Measurements from ENCODE around the gene EFR3B.
"Not testable (repeated sequence)": the region's sequence is repeated elsewhere in the genome, so short reads cannot be mapped to it uniquely, and the experiment has no call there.

Gene EFR3B

DNA sequence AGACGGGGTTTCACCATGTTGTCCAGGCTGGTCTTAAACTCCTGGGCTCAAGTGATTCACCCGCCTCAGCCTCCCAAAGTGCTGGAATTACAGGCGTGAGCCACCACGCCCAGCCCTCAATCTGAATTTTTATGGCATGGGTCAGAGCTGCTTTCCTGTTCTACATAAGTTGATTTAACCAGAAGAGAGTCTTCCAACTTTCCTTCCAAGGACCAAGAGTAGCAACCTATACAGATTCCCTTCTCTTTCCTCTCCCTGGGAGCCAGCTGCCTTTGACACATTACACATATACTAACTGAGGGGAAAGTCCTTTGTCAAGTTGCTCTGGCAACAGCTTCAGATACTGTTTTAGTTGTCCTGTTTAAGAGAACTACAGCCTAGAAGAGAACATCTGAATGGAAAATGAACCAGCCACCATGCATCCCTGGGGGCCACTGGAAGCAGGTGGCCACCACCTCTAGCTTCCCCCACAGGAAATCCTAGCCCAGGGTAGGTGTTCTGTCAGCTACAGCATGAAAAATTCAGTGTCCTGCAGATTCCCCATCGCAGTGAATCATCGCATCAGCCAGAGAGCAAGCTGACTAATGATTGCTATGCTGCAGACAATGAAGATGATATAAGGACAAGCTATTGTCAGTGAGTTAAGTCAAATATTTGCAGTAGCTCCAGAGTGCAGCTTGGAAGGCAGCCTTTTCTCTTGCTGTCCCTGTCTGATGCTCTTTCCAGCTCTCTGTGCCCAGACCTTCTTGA, 63.6 kb downstream of the EFR3B start:
- peak; percentile 44 for DNase-seq (ENCODE audit: low spot score)

DNA sequence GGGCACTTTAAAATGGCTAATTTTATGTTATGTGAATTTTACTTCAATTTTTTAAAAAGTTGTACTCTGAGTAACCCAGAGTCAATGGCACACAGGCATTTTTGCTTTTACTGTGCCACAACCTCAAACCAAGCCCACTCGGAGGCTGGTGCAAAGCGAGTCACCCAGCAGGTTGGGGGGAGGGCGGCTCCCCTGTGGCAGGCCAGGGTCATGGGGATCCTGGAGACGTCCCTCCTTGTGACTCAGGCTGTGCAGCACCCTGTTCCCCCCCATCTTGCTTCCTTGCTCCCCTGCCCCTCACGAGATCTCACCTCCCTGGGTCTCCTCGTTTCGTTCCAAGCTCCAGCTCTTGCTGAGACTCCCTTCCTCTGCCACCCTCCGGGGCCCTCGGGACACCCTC, 67.9 kb downstream of the EFR3B start:
- DNase-seq (ENCODE audit: low spot score), result no peak

DNA sequence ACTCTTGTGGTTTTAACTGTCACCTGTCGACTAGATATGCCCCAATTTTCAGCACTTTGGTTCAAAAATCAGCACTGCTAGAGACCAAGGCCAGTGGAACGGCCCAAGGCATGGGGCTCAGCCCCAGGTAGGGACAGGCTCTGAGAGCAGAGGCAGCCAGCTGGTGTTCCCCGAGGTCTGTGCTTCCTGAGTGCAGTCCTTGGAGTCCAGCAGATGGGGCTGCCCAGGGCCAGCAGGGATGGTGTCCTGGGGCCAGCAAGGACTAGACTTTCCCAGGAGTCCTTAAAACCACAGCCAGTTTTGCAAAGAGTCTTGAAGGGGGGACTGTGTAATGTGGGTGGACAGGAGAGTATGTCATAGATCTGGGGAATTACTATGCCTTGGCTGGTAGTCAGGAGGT, 70.2 kb downstream of the EFR3B start:
- DNase-seq (ENCODE audit: low spot score), result no peak

DNA sequence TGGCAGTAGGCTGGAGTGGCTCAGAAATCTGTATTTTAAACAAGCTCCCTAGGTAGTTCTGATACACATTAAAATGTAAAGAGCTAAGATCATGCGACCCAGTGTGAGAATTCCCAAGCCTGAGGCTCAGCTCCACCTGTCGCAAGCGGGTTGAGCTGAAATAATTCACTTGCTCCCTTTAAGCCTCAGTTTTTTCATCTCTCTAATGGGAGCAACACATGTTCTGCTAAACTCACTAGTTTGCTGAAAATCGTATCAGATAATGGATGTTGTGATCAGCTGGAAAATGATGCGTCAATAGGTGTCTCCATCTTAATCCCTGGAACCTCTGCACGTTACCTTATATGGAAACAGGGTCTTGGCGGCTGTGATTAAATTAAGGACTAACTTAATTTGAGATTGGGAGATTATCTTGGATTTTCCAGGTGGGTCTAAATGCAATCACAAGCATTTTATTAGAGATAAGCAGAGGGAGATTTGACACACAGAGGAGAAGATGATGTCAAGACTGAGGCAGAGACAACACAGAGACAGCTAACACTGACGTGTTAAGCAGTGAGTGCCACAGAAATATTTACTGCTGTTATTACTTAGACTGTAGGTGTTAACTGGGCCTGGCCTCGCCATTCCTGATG, 73.5 kb downstream of the EFR3B start:
- no peak for DNase-seq (ENCODE audit: low spot score)

DNA sequence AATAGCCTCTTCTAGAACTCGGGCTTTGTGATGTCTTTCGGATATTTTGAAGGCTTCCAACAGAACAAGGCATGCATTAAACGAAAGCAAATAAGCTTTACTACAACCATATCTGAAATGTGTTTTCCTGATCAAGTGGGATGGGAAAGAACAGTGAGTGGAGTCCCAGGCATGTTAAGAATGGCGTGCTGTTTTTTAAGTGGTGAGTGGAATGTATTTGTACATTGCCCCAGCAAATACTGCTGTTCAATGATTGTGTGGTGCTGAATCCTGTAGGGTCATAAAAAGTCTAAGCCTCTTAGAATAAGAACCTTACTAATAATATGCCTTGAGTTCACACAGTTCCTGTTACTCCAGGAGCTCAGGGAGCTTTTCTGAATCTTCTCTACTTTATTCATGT, 74.0 kb downstream of the EFR3B start:
- DNase-seq (ENCODE audit: low spot score), result no peak

DNA sequence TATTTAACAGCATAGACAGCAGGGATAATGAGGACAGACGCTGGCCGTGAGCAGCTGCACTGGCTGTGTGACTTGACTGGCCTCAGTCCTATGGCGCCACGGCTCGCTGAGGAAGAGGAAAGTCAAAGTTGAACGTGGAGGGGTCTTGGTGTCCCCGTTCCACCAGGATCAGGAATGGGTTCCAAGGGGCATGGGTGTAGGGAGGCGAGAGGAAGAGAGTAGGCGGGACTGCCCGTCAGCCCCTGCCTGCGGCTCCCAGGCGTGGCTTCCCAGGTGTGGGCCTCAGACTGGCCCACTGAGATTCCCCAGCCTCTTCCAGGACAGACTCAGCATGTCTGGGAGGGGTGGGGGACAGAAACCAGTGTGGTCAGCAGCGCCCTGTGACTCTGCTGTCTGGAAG, 75.1 kb downstream of the EFR3B start:
- DNase-seq (ENCODE audit: low spot score), result no peak

DNA sequence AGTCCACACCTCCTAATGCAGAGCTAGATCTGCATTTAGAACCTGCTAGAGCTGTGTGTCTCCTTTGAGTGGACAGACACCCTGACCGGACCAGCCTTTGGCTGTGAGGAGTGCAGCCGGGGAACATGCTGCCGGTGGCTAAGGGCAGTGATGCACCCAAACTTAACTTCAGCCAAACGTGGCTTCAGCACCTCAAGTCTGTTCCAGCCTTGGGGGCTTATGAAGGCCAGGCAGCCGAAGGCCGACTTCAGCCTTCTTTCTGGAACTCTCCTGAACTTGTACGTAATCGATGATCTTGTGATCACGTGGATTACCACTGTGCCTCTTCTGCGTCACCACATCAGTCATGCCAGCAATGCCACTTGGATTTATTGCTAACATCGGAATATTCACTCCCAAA, 77.4 kb downstream of the EFR3B start:
- no peak for DNase-seq (ENCODE audit: low spot score)

DNA sequence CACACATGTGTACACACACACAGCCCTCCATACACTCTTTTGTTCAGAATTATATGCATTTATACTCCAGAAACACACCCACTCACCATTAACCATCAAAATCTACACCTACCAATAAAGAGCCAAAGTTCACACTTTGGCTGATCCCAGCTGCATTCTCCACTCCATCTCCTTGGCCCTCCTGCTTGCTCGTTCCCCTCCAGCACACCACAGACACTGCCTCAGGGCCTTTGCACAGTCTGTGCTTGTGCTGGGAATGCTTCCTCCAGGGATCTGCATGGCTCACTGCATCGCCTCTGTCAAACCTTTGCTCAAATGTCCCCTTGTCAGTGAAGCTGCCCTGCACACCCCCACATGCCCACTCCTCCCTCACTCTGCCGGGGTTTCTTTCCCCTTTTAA, 80.5 kb downstream of the EFR3B start:
- no peak for DNase-seq (ENCODE audit: low spot score)

DNA sequence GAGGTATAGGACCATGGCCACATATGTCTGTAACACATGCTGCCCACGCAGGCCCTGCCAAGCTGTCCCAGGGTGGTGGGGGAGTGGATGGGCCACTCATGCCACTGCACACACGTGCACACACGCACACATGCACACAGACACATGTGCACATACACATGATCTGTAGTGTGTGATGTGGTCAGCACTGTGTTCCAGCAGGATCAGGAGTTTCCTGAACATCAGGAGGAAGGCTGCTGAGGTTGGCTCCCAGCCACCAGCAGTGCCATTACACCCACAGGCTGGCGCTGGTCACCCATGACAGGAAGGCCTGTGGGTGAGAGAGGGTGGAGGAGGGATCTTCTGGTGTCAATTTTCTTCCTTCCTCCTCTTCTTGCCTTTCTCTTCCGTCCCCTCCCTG, 81.8 kb downstream of the EFR3B start:
- no peak for DNase-seq (ENCODE audit: low spot score)

DNA sequence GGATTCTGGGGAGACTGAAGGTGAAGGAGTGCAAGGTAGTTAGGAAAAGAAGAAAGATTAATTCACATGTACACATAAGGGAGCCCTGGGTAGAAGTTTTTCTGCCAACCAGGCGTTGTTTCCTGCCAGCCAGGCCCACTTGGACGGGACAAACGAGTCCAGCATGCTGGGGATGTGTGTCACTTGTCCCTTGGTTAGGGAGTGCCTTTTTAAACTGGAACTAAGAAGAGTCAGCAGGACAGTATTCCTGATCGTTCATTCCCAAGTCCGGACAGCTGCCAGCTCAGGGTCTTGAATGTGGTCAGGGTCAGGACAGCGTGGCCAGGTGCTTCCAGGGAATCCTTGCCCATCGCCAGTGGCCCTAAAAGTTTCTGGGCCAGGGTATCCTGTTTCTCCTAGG, 83.3 kb downstream of the EFR3B start:
- no peak for DNase-seq (ENCODE audit: low spot score)

DNA sequence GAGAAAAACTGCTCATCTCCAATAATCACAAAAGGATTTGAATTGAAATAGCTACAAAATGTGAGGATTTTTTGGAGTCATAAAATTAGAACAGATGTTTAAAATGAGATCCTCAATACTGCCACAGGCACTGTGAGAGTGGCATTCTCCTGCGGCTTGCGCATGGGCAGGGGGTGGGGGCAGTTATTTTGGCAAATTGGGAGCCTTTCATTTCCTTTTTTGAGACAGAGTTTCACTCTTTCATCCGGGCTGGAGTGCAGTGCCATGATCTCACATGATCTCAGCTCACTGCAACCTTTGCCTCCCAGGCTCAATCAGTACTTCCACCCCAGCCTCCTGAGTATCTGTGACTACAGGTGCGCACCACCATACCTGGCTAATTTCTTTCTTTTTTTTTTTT, 84.1 kb downstream of the EFR3B start:
- DNase-seq (ENCODE audit: low spot score), result no peak

DNA sequence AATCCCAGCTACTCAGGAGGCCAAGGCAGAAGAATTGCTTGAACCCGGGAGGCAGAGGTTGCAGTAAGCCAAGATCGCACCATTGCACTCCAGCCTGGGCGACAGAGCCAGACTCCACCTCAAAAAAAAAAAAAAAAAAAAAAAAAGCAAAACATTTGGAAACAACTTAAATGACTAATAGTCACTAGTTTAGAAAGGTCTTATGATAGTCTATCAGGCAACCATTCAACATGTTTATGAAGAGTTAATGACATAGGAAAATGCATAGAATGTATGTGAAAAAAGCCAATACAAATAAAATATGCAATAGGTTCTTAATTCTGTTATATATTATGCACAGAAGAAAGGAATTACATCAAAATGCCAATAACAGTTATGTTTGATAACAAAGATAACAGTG, 85.2 kb downstream of the EFR3B start:
- not testable (repeated sequence) for DNase-seq (ENCODE audit: low spot score)

DNA sequence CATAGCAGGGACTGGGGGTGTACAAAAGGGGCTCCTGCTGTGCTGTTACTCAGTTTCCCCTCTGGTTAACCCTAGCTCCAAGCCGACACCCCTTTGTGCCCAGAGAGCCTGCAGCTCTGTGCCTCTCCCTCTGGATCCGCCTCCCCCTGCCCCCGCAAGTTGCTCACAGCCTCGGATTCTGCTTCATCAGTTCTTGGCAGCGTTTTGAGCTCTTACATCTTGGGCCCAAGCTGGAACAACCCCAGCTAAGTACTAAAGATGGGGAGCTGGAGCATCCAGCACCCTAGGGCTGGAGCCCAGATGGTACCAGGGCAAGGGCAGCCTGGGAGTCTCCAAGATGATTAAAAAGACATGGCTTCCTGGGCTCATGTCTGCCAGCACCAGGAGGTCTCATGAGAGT, 85.8 kb downstream of the EFR3B start:
- no peak for DNase-seq (ENCODE audit: low spot score)

DNA sequence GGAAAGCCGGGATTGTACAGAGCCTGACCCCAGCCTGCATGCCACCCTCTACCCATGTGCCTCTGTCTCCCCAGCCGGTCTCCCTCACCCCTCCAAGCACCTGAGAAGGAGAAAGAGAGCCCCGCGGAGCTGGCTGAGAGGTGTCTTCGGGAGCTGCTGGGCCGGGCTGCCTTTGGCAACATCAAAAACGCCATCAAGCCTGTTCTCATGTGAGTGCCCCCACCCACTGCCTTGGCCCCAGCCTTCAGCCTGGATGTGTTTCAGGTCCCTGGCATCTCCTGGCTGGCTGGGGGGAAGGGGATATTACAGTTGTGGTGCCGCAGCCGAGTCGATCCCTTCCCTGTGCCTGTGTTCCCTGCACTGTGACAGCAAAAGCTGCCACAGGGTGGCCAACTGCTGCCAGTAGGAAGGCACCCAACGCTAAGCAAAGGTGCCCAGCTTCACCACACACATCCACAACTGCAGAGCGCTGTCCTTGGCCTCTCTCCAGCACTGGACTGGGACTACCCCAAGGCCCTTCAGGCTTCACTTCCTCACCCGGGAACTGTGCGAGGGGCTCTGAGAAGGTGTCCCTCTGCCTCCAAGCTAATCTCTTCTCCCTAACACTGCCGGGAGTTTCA, 88.1 kb downstream of the EFR3B start:
- no peak for DNase-seq (ENCODE audit: low spot score)

DNA sequence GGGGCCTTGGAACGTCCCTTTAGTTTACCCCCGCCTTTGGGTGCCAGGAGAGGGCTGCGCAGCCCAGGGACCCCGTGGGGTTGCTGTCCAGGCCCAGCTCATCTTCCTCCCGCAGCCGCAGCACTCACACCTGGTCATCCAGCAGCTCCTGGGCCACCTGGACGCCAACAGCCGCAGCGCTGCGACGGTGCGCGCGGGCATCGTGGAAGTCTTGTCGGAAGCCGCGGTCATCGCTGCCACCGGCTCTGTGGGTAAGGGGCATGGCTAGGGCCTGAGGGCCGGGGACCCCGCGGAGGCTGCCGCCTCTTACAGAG, 89.3 kb downstream of the EFR3B start:
- no peak for DNase-seq (ENCODE audit: low spot score)

DNA sequence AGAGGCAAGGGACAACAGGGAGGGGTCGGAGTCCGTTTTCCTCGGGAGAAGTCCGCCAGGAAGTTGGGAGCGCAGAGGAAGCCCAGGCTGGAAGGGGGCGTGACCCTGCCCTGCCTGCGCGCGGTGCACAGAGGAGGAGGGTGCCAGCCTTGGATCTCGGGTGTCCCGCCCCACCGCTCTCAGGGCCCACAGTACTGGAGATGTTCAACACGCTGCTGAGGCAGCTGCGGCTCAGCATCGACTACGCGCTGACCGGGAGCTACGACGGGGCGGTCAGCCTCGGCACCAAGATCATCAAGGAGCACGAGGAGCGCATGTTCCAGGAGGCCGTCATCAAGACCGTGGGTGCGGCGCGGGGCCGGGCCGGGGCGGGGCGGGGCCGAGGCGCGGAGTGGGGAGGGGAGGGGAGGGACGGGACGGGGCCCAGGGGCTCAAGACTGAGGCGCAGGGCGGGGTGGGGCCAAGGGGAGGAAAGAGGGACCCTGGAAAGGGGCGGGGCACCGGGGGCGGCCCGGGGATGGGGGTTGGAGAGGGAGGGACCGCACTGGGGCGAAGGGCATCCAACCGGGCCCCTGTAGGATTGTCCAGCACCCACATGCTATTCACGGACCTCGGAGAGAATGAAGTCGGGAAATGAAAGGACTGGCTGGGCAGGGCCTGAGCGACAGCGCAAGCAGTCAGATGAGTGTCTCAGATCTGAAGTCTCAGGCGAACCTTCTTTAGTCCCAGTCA, 89.9 kb downstream of the EFR3B start:
- no peak for DNase-seq (ENCODE audit: low spot score)

DNA sequence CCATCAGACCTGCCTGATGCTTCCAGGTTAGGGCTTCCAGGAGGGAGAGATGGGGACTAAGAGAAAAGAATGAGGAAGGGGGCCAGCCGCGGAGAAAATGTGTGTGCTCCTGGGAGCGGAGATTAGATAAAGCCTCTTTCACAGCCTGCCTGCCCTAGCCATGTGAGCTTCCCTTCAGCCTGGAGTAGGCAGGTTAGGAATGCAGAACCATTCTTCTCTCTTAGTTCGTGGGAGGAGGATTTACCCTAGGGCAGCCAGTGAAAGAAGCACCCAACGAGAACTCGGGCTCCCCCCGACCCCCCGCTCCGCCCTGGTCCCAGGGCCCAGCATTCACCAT, 90.4 kb downstream of the EFR3B start:
- no peak for DNase-seq (ENCODE audit: low spot score)

DNA sequence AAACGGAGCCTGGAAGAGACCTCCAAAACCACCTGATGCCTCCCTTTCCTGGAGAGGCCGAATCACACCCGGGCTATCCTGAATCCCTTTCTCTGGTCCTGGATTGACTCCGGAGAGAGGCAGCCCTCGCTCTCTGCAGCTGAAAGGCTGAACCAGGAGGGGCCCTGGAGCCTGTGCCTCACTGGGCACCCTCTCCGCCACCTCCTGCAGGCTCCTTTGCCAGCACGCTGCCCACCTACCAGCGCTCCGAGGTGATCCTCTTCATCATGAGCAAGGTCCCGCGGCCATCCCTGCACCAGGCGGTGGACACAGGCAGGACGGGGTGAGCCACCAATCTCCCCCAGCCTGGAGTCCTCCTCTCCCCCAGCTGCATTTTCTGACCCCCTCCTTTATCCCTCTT, 90.8 kb downstream of the EFR3B start:
- DNase-seq (ENCODE audit: low spot score), result no peak

DNA sequence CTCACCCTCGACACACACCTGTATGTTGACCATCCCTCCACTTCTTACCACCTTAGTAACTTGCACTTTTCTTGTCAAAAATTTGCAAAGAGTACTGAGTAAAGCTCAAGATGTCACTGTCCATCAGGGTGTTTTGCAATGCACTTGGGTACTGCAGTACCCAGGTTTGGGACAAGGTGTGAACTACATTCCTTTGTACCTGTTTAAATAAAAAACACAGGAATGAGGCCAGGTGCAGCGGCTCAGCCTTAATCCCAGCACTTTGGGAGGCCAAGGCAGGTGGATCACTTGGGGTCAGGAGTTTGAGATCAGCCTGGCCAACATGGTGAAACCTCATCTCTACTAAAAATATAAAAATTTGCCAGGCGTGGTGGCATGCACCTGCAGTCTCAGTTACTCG, 98.7 kb downstream of the EFR3B start:
- not testable (repeated sequence) for DNase-seq (ENCODE audit: low spot score)

DNA sequence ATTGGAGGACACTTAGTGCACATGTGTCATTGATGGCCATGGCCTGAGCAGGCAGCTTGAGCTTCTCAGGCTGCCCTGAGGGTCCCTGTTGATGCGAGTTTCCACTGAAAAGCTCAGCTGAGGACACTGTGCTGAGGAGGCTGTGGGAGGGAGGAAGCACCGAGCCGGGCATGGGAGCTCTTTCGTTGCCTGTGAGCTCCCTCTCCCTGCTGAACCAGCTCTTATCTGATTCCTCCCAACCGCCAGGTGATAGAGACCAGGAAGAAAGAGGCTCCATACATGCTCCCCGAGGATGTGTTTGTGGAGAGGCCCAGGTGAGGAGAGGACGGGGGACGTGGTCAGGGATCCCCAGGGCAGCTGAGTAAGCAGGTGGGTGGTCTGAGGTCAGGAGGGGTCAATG, 99.2 kb downstream of the EFR3B start:
- no peak for DNase-seq (ENCODE audit: low spot score)

DNA sequence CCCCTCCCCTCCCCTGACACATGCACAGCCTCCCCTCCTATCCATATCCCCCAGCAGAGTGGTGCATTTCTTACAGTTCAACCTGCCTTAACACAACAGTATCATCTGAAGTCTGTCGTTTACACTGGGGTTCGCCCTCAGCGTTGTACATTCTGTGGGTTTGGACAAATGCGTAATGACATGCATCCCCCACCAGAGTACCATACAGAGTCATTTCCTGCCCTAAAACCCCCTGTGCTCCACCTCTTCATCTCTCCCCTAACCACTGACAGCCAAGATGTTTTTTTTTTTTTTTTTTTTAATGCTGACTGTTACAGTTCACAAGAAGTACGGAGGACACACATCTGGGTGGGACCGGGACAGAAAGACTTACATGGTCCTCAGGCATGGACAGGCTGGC, 103.9 kb downstream of the EFR3B start:
- no peak for DNase-seq (ENCODE audit: low spot score)

DNA sequence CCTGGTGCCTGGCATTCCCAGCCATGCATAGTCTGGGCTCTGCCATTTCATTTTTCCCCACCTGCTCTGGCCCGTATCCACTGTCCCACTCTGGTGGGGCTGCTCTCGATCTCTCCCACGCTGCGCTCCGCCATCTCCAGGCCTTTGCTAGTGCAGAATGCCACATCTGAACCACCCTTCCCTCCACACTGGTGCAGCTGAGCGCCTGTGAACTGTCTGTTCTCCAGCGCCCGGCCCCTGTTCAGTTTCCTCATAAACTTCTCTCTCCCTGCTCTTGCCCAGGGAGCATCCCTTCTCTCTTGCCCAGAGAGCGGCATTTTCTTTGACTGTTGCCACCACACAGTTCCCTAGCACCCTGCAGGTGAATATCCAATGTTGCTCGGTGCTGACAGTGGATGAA, 105.0 kb downstream of the EFR3B start:
- DNase-seq (ENCODE audit: low spot score), result no peak

DNA sequence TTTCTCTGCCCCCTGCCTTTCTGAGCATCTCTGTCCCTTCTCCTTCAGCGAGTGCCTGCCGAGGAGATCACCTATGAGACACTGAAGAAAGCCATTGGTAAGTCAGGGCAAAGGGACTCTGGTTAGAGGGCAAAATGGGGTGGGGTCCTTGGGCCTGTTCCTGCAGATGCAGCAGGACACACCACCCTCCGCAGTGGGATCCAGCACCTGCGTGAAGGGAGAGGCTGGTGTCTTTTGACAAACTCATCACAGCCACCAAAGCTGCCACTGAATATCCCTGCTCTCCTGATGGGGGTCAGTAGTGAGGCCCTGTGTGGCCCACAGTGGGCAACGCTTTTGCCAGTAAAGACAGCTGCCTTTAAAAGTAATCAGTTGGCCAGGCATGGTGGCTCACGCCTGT, 107.8 kb downstream of the EFR3B start:
- DNase-seq (ENCODE audit: low spot score), result no peak

Data from hepatic stellate cell (primary cell).